K562 (cell line): ENCODE data around the gene AQP2.

Experiments
- DIDO1 ChIP-seq: fragments of 450-650 bp; IDR thresholded peaks from 2 replicates; pipeline ENCODE4 v1.6.1; 2016; ENCODE audit warnings: low read depth, missing biosample characterization, missing genetic modification characterization
- GABPA ChIP-seq: fragments of 200-800 bp; sonication (Bioruptor generic); conservative IDR thresholded peaks from 2 replicates; pipeline ENCODE4 v1.6.1; 2016; ENCODE audit warnings: low read depth, missing genetic modification characterization, missing compliant biosample characterization
- NFRKB ChIP-seq: fragments of 450-650 bp; IDR thresholded peaks from 2 replicates; pipeline ENCODE4 v1.6.1; 2016; ENCODE audit warnings: low read depth
- SIX5 ChIP-seq, 2 experiments: IDR thresholded peaks; 2 replicates each; pipeline ENCODE4 v1.6.1; 2011; ENCODE audit warnings: low read length in 2 of 2, borderline replicate concordance in 1 of 2, low read depth in 1 of 2, mild to moderate bottlenecking in 1 of 2, moderate library complexity in 1 of 2; ENCODE audit not compliant: insufficient read depth in 1 of 2
- ZNF778 ChIP-seq: fragments of 450-650 bp; formaldehyde crosslinking; IDR thresholded peaks from 2 replicates; pipeline ENCODE4 v1.4.0; 2020; ENCODE audit warnings: mild to moderate bottlenecking, moderate library complexity

DNA sequence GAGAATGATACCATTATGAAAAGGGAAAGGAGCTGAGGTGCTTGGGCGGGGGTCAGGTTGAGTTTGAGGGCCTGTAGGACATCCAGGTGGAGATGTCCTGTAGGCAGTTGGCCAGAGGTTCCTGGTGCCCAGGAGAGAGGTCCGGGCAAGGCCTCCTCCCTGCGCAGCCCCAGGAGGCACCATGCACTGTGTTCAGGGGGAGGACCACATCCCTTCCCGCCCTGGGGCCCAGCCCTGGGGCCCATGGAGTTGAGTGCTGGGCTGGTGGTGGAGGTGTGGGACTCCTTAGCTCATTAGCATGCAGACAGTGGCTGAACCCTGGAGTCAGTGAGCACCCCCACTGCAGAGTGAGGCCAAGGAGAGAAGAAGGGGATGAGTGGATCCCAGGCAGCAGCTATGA, 41.2 kb upstream of the AQP2 start:
- no peak for TF ChIP-seq GABPA (tag)
- TF ChIP-seq ZNF778 (CRISPR knock-in tag): no peak
- TF ChIP-seq SIX5 (IDR thresholded peaks at IDR 0.05; ENCODE audit: borderline replicate concordance in 1 of 2, insufficient read depth in 1 of 2, low read depth in 1 of 2, low read length in 2 of 2): no peak
- TF ChIP-seq DIDO1: no peak
- TF ChIP-seq NFRKB: no peak
